Esophagus squamous epithelium (tissue), 4 donors: ENCODE data around the gene SURF1.

ENCODE experiments used
- POLR2A ChIP-seq, 4 donors: fragments of 450-650 bp; IDR thresholded peaks; one replicate each; pipeline ENCODE4 v1.6.1; 2017; ENCODE audit warnings: antibody characterized with exemption in 4 of 4, mild to moderate bottlenecking in 4 of 4, moderate library complexity in 3 of 4
- TF ChIP-seq, protein P1 (sequence below), 6 experiments: fragments of 450-650 bp in 4 of 6; fragments of 200-600 bp in 2 of 6; sonication (generic) in 2 of 6; IDR thresholded peaks; one replicate each; pipeline ENCODE4 v1.5.1; 2016 to 2019; ENCODE audit warnings: antibody characterized with exemption in 6 of 6, mild to moderate bottlenecking in 4 of 6, moderate library complexity in 4 of 6

DNA sequence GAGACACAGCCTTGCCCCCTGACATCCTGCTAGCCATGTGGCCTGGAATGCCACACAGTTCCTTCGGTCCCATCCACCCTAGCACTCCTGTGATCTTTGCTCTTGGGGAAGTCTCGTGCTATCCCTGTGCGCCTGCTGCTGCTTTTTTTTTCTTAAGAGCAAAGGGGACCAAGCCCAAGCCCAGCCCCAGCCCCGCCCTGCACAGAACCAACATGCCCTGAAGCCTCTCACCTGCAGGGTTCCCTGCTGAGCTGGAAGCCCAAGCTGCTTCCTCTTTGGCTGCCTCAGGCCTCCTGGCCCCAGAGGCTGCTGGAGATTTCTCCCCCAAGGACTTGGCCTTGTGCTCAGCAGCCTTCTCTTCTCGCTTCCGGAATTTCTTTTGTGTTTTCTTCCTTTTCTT, 22.1 kb downstream of the SURF1 start:
- TF ChIP-seq, protein P1, sequence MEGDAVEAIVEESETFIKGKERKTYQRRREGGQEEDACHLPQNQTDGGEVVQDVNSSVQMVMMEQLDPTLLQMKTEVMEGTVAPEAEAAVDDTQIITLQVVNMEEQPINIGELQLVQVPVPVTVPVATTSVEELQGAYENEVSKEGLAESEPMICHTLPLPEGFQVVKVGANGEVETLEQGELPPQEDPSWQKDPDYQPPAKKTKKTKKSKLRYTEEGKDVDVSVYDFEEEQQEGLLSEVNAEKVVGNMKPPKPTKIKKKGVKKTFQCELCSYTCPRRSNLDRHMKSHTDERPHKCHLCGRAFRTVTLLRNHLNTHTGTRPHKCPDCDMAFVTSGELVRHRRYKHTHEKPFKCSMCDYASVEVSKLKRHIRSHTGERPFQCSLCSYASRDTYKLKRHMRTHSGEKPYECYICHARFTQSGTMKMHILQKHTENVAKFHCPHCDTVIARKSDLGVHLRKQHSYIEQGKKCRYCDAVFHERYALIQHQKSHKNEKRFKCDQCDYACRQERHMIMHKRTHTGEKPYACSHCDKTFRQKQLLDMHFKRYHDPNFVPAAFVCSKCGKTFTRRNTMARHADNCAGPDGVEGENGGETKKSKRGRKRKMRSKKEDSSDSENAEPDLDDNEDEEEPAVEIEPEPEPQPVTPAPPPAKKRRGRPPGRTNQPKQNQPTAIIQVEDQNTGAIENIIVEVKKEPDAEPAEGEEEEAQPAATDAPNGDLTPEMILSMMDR (IDR thresholded peaks at IDR 0.05) = no peak
- no peak for TF ChIP-seq POLR2A (IDR thresholded peaks at IDR 0.05)
